T-helper 1 cell (primary cell): ENCODE data around the gene GAREM1.
"Not testable (repeated sequence)": the region's sequence is repeated elsewhere in the genome, so short reads cannot be mapped to it uniquely, and the experiment has no call there.

Experiments
- DNase-seq, 5 donors: peaks; one replicate each; pipeline ENCODE4 v3.0.0-alpha.2; 2012 to 2020

GAREM1 gene

GRCh38 chr18:32251466-32251865 lies 219.2 kb downstream of the GAREM1 start:
- DNase-seq, result no peak

- DNase-seq, result no peak
Measured at GRCh38 chr18:32249147-32249929, 221.3 kb downstream of the GAREM1 start.

GRCh38 chr18:32244881-32245280 lies 225.8 kb downstream of the GAREM1 start:
- DNase-seq, result no peak

DNA sequence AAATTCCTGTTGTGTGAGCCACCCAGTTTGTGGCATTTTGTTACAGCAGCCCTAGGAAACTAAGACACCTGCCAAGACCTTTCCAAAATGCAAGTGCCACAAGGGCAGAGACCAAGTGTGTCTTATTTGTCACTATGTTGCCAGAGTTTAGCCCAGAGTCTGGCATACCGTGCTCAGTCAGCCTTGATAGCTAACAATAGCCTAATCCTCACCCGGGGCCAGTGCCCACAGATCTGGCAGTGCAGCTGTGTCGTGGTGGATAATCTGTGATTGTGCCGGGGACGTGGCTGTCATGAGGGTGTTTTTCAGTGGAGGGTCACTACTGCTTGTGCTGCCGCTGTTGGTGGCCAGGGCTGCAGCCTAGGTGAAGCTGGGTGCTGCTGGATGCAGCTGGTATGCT lies 227.3 kb downstream of the GAREM1 start:
- no peak for DNase-seq

DNA sequence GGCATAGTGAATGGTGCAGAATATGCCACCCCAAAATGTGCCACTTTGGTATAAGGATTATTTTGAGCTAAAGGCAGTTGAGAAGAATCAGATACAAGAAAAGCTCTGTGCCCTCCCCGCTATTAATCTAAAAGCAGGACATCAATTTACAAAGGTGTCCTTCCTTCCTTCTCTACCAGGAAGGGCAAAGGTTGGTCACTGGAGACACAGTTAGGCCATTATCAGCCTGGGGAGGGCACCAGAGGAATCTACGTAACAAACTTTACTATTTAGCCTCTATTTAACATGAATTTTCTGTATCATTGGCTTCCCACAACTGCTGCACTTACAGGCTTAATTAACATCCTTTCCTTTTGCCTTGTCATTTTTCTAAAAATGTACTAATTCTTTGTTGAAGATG lies 228.3 kb downstream of the GAREM1 start:
- DNase-seq, result no peak

DNA sequence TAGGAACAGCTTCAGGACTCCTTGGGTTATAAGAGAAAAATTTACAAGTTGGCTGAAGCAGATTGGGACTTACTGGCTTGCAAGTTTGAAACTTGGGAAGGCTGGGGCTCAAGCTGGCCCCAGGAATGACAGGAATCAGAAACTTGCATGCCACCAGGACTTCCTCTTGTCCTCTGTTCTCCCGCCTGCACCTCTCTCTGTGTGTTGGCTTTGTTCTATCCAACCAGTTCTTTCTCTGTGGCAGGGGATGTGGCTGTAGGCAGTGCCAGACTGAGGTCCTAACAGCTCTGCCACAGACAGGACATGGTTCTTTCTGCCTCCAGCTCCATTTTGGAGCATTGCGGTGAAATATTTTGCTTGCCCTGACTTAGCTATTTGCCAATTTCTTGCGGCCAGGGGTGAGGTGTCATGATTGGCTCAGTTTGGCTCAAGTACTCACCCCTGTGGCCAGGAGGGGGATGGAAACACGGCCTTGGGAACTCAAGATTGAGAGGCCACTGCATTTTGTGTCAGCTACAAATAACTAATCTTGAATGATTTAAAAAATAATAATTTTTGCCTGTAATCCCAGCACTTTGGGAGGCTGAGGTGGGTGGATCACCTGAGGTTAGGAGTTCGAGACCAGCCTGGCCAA lies 231.9 kb downstream of the GAREM1 start:
- no peak for DNase-seq

- DNase-seq, result no peak
Measured at GRCh38 chr18:32237049-32237448, 233.6 kb downstream of the GAREM1 start.

DNA sequence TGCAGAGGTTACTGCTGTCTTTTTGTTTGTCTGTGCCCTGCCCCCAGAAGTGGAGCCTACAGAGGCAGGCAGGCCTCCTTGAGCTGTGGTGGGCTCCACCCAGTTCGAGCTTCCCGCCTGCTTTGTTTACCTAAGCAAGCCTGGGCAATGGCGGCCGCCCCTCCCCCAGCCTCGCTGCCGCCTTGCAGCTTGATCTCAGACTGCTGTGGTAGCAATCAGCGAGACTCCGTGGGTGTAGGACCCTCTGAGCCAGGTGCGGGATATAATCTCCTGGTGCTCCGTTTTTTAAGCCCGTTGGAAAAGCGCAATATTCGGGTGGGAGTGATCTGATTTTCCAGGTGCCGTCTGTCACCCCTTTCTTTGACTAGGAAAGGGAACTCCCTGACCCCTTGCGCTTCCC lies 237.3 kb downstream of the GAREM1 start:
- DNase-seq, result not testable (repeated sequence)

- no peak for DNase-seq
Measured at GRCh38 chr18:32219431-32220018, 251.2 kb downstream of the GAREM1 start.

- no peak for DNase-seq
Measured at GRCh38 chr18:32216390-32216789, 254.3 kb downstream of the GAREM1 start.

GRCh38 chr18:32213693-32214092 lies 257.0 kb downstream of the GAREM1 start:
- no peak for DNase-seq
